ENCODE data around the gene ALK.

DNA sequence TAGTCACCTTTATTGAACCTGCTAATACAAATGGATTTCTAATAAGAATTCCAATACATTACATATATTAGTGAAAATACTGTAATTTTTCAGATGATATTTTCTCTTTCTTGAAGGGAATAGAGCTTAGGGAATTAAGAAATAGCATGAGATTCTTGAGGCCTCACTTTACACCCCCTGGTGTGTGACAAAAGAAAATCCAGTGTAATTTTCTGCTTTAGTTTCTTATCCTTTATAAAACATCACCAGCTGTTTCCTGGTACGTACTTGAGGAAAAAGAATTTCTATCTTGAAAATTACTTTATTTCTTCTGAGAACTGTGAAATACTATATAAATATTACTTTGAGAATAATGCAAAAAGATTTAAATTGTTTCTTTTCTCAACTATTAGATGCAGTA is 734.6 kb downstream of the ALK start:
- TF ChIP-seq, protein P1, sequence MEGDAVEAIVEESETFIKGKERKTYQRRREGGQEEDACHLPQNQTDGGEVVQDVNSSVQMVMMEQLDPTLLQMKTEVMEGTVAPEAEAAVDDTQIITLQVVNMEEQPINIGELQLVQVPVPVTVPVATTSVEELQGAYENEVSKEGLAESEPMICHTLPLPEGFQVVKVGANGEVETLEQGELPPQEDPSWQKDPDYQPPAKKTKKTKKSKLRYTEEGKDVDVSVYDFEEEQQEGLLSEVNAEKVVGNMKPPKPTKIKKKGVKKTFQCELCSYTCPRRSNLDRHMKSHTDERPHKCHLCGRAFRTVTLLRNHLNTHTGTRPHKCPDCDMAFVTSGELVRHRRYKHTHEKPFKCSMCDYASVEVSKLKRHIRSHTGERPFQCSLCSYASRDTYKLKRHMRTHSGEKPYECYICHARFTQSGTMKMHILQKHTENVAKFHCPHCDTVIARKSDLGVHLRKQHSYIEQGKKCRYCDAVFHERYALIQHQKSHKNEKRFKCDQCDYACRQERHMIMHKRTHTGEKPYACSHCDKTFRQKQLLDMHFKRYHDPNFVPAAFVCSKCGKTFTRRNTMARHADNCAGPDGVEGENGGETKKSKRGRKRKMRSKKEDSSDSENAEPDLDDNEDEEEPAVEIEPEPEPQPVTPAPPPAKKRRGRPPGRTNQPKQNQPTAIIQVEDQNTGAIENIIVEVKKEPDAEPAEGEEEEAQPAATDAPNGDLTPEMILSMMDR (conservative IDR thresholded peaks at IDR 0.05) = no peak
- no peak for TF ChIP-seq ZFX (IDR thresholded peaks at IDR 0.05)
